H9 (cell line): ENCODE measurements around the gene AMDHD2. TPM values are rescaled to one million over a fixed set of nuclear protein-coding genes. Genes with fewer than 3 reads are reported as not detected.
A peak's percentile ranks its signal among the peaks of the same experiment; 100 is the strongest.

Experiments used
- DNase-seq: peaks from one replicate; pipeline ENCODE4 v3.0.0-alpha.2; 2017
- H2AFZ ChIP-seq: one replicate; pipeline ENCODE4 v1.6.1; 2013; ENCODE audit warnings: mild to moderate bottlenecking, low read length, control low read depth, moderate library complexity
- H2AK5ac ChIP-seq: 2 replicates; pipeline ENCODE4 v1.6.1; 2013; ENCODE audit warnings: low read length, control low read depth, mixed read lengths; ENCODE audit not compliant: insufficient read length
- H2BK120ac ChIP-seq: one replicate; pipeline ENCODE4 v1.6.1; 2013; ENCODE audit warnings: low read depth, mild to moderate bottlenecking, low read length, control low read depth, inconsistent platforms; ENCODE audit not compliant: poor library complexity, severe bottlenecking
- H2BK12ac ChIP-seq: 2 replicates; pipeline ENCODE4 v1.6.1; 2013; ENCODE audit warnings: low read length, control low read depth, mixed read lengths, low read depth; ENCODE audit not compliant: insufficient read length
- H2BK15ac ChIP-seq: 2 replicates; pipeline ENCODE4 v1.6.1; 2013; ENCODE audit warnings: low read depth, low read length, control low read depth
- H2BK20ac ChIP-seq: one replicate; pipeline ENCODE4 v1.6.1; 2013; ENCODE audit warnings: low read depth, mild to moderate bottlenecking, low read length, control low read depth, inconsistent platforms; ENCODE audit not compliant: poor library complexity, severe bottlenecking
- H2BK5ac ChIP-seq: 2 replicates; pipeline ENCODE4 v1.6.1; 2013; ENCODE audit warnings: low read length, control low read depth, mixed read lengths; ENCODE audit not compliant: insufficient read length
- H3K14ac ChIP-seq: 2 replicates; pipeline ENCODE4 v1.6.1; 2013; ENCODE audit warnings: low read length, control low read depth; ENCODE audit not compliant: insufficient read depth
- H3K18ac ChIP-seq: 2 replicates; pipeline ENCODE4 v1.6.1; 2013; ENCODE audit warnings: low read depth, mild to moderate bottlenecking, mixed read lengths, low read length, control low read depth; ENCODE audit not compliant: insufficient read length
- H3K23ac ChIP-seq: 2 replicates; pipeline ENCODE4 v1.6.1; 2013; ENCODE audit warnings: low read length, control low read depth, mixed read lengths, low read depth; ENCODE audit not compliant: insufficient read length
- H3K23me2 ChIP-seq: 2 replicates; pipeline ENCODE4 v1.6.1; 2013; ENCODE audit warnings: low read depth, mild to moderate bottlenecking, mixed read lengths, low read length, control low read depth; ENCODE audit not compliant: insufficient read length, poor library complexity, severe bottlenecking
- H3K27ac ChIP-seq: 2 replicates; pipeline ENCODE4 v1.5.1; 2013; ENCODE audit warnings: low read length, control low read depth, mixed read lengths, low read depth; ENCODE audit not compliant: insufficient read length
- H3K27me3 ChIP-seq: 2 replicates; pipeline ENCODE4 v1.6.1; 2013; ENCODE audit warnings: low read length, control low read depth, inconsistent platforms; ENCODE audit not compliant: insufficient read depth
- H3K4ac ChIP-seq: 2 replicates; pipeline ENCODE4 v1.6.1; 2013; ENCODE audit warnings: low read depth, mild to moderate bottlenecking, control low read depth, inconsistent platforms, low read length, moderate library complexity
- H3K4me1 ChIP-seq: 2 replicates; pipeline ENCODE4 v1.6.1; 2013; ENCODE audit warnings: low read length, control low read depth, inconsistent platforms; ENCODE audit not compliant: insufficient read depth
- H3K4me2 ChIP-seq: 2 replicates; pipeline ENCODE4 v1.6.1; 2013; ENCODE audit warnings: low read length, control low read depth, mixed read lengths; ENCODE audit not compliant: insufficient read length, insufficient read depth
- H3K56ac ChIP-seq: 2 replicates; pipeline ENCODE4 v1.6.1; 2013; ENCODE audit warnings: low read depth, mild to moderate bottlenecking, mixed read lengths, low read length, control low read depth; ENCODE audit not compliant: insufficient read length
- H3K79me1 ChIP-seq: 2 replicates; pipeline ENCODE4 v1.6.1; 2013; ENCODE audit warnings: low read depth, mild to moderate bottlenecking, moderate library complexity, low read length, control low read depth, inconsistent platforms; ENCODE audit not compliant: insufficient read depth, poor library complexity, severe bottlenecking
- H3K79me2 ChIP-seq: 2 replicates; pipeline ENCODE4 v1.6.1; 2013; ENCODE audit warnings: low read length, control low read depth, inconsistent platforms; ENCODE audit not compliant: insufficient read depth
- H3K9ac ChIP-seq: 2 replicates; pipeline ENCODE4 v1.6.1; 2013; ENCODE audit warnings: low read length, control low read depth, mixed read lengths; ENCODE audit not compliant: insufficient read length; ENCODE audit errors: extremely low read depth
- H3K9me3 ChIP-seq: one replicate; pipeline ENCODE4 v1.6.1; 2013; ENCODE audit warnings: low read depth, low read length, inconsistent platforms; ENCODE audit not compliant: control insufficient read depth
- H3T11ph ChIP-seq: one replicate; pipeline ENCODE4 v1.6.1; 2013; ENCODE audit warnings: mild to moderate bottlenecking, low read length, control low read depth, inconsistent platforms
- H4K20me1 ChIP-seq: one replicate; pipeline ENCODE4 v1.6.1; 2013; ENCODE audit not compliant: control insufficient read depth, insufficient read length, insufficient read depth
- H4K5ac ChIP-seq: 2 replicates; pipeline ENCODE4 v1.6.1; 2013; ENCODE audit warnings: low read depth, mild to moderate bottlenecking, mixed read lengths, low read length, control low read depth; ENCODE audit not compliant: insufficient read length
- H4K8ac ChIP-seq: replicated peaks from 2 replicates; pipeline ENCODE4 v1.6.1; 2013; ENCODE audit warnings: low read length, control low read depth, mixed read lengths, low read depth; ENCODE audit not compliant: insufficient read length
- H4K91ac ChIP-seq: 2 replicates; pipeline ENCODE4 v1.6.1; 2013; ENCODE audit warnings: low read depth, mild to moderate bottlenecking, moderate library complexity, mixed read lengths, low read length, control low read depth; ENCODE audit not compliant: insufficient read length
- H3K27ac Mint-ChIP-seq, 3 experiments: 2 replicates in 2 of 3; 3 replicates in 1 of 3; pipeline ENCODE4 v1.8.0; 2020 to 2021; ENCODE audit warnings: mixed read lengths in 3 of 3, mild to moderate bottlenecking in 1 of 3, moderate library complexity in 1 of 3
- H3K27me3 Mint-ChIP-seq: 2 replicates; pipeline ENCODE4 v1.8.0; 2021; ENCODE audit warnings: low read depth, mild to moderate bottlenecking, moderate library complexity, mixed read lengths
- H3K36me3 Mint-ChIP-seq, 3 experiments: 2 replicates in 2 of 3; 3 replicates in 1 of 3; pipeline ENCODE4 v1.8.0; 2020 to 2021; ENCODE audit warnings: low read depth in 3 of 3, mixed read lengths in 3 of 3; ENCODE audit not compliant: insufficient read depth in 1 of 3
- H3K4me1 Mint-ChIP-seq, 2 experiments: 2 replicates each; pipeline ENCODE4 v1.8.0; 2020; ENCODE audit warnings: mixed read lengths in 2 of 2
- H3K4me3 Mint-ChIP-seq, 2 experiments: 2 replicates in 1 of 2; 3 replicates in 1 of 2; pipeline ENCODE4 v1.8.0; 2020 to 2021; ENCODE audit warnings: mild to moderate bottlenecking in 2 of 2, mixed read lengths in 2 of 2, moderate library complexity in 1 of 2
- H3K9me3 Mint-ChIP-seq, 2 experiments: 2 replicates in 1 of 2; 3 replicates in 1 of 2; pipeline ENCODE4 v1.8.0; 2020; ENCODE audit warnings: mild to moderate bottlenecking in 2 of 2, mixed read lengths in 2 of 2, moderate library complexity in 1 of 2
- CTCF ChIP-seq: fragments of 200-600 bp; sonication (generic); conservative IDR thresholded peaks from 3 replicates; pipeline ENCODE4 v1.8.0; 2021; ENCODE audit warnings: antibody characterized with exemption, mild to moderate bottlenecking
- WGBS: extraction: QIAGEN DNeasy Blood & Tissue Kit; methylation state at CpG from one replicate; pipeline ENCODE4 v1.1.7; 2013; ENCODE audit warnings: missing lambda C conversion rate, low lambda C conversion rate, mixed read lengths; ENCODE audit not compliant: insufficient read length; ENCODE audit errors: extremely low coverage; 5-methylcytosine and 5-hydroxymethylcytosine counted together
- total RNA-seq: library from RNA; stranded (reverse); gene quantifications from 2 replicates; pipeline ENCODE4 v1.2.1, GENCODE V29; 2021

Gene AMDHD2
- total RNA-seq, 1 experiment from 2014 or later: 61.5 TPM

GRCh38 chr16:2473446-2473926 is 46.7 kb upstream of the AMDHD2 start:
- WGBS: no CpG with 5 or more reads among the region's 49 CpGs
- DNase-seq: peak; percentile 45
- Mint-ChIP-seq H3K9me3 (no peaks in the 10 kb centered on the region), H3K4me3 (peak overlapping the region; percentile 61 to 79), H3K36me3 (no peaks in the 10 kb centered on the region; a peak in 1 of 7 replicates), H3K27me3 (peaks cover 52% of the 10 kb centered on the region), H3K4me1 (peaks cover 23 to 28% of the 10 kb centered on the region in 2 experiments), H3K27ac (no peak overlapping the region)
- peaks cover 10% of the 10 kb centered on the region for H3K23me2 ChIP-seq
- H3K9me3 ChIP-seq: no peaks in the 10 kb centered on the region
- H4K8ac ChIP-seq: no peak overlapping the region
- no peaks in the 10 kb centered on the region for H4K20me1 ChIP-seq
- H3K27ac ChIP-seq: no peak overlapping the region
- no peak overlapping the region for H3K56ac ChIP-seq
- H2AK5ac ChIP-seq: no peak overlapping the region
- H3K9ac ChIP-seq: no peak overlapping the region
- peak overlapping the region; percentile 29 for H3K4me2 ChIP-seq
- no peak overlapping the region for H2AFZ ChIP-seq
- H3K18ac ChIP-seq: no peak overlapping the region
- no peak overlapping the region for H3T11ph ChIP-seq
- no peak overlapping the region for H2BK20ac ChIP-seq
- H2BK120ac ChIP-seq: no peak overlapping the region
- no peaks in the 10 kb centered on the region for H3K4me1 ChIP-seq
- no peak overlapping the region for H2BK12ac ChIP-seq
- no peak overlapping the region for H3K23ac ChIP-seq
- H3K27me3 ChIP-seq: peaks cover 18% of the 10 kb centered on the region; the same call in 1 of the 2 replicates
- H3K79me1 ChIP-seq: no peaks in the 10 kb centered on the region
- no peak for TF ChIP-seq CTCF
- H3K14ac ChIP-seq: no peak overlapping the region
- H4K5ac ChIP-seq: no peak overlapping the region
- H2BK5ac ChIP-seq: no peak overlapping the region
- no peak overlapping the region for H3K4ac ChIP-seq
- H4K91ac ChIP-seq: no peak overlapping the region
- H3K79me2 ChIP-seq: no peaks in the 10 kb centered on the region
- no peak overlapping the region for H2BK15ac ChIP-seq
